Aorta (tissue), 5 donors: Measurements from ENCODE around the gene RRAS. TPM values are rescaled to one million over a fixed set of nuclear protein-coding genes. Genes with fewer than 3 reads are reported as not detected.

Experiments used
- ATAC-seq: fragments of 200-7000 bp; cut with Tn5 transposase; one replicate; pipeline ENCODE4 v1.9.1; 2022; ENCODE audit warnings: moderate library complexity; ENCODE audit not compliant: low FRiP score
- DNase-seq, 2 donors: peaks; one replicate each; pipeline ENCODE4 v3.0.0-alpha.2; 2020
- H3K27ac ChIP-seq, 2 donors: one replicate each; pipeline ENCODE4 v1.5.1; 2013; ENCODE audit warnings: low read length in 2 of 2, mild to moderate bottlenecking in 2 of 2, moderate library complexity in 2 of 2, control low read depth in 1 of 2, inconsistent platforms in 1 of 2, low read depth in 1 of 2
- H3K27me3 ChIP-seq, 2 donors: one replicate each; pipeline ENCODE4 v1.6.1; 2013; ENCODE audit warnings: control low read depth in 1 of 2, low read length in 1 of 2, mild to moderate bottlenecking in 1 of 2, moderate library complexity in 1 of 2; ENCODE audit not compliant: insufficient read depth in 2 of 2, control insufficient read depth in 1 of 2
- H3K36me3 ChIP-seq, 2 donors: one replicate each; pipeline ENCODE4 v1.6.1; 2013; ENCODE audit warnings: control low read depth in 1 of 2, low read length in 1 of 2, mild to moderate bottlenecking in 1 of 2; ENCODE audit not compliant: insufficient read depth in 2 of 2, control insufficient read depth in 1 of 2
- H3K4me1 ChIP-seq, 2 donors: one replicate each; pipeline ENCODE4 v1.6.1; 2013; ENCODE audit warnings: low read length in 2 of 2, control low read depth in 1 of 2, mild to moderate bottlenecking in 1 of 2, moderate library complexity in 1 of 2; ENCODE audit not compliant: insufficient read depth in 2 of 2, control insufficient read depth in 1 of 2
- H3K4me3 ChIP-seq, 2 donors: one replicate each; pipeline ENCODE4 v1.5.1; 2013; ENCODE audit warnings: low read length in 2 of 2, control low read depth in 1 of 2, mild to moderate bottlenecking in 1 of 2
- H3K9me3 ChIP-seq: one replicate; pipeline ENCODE4 v1.6.1; 2013; ENCODE audit warnings: mild to moderate bottlenecking, low read length; ENCODE audit not compliant: control insufficient read depth
- WGBS, 2 donors: extraction: QIAGEN DNeasy Blood & Tissue Kit; methylation state at CpG; one replicate each; pipeline ENCODE4 v1.1.7; 2013; 5-methylcytosine and 5-hydroxymethylcytosine counted together
- intact Hi-C, 2 donors: fragments of 100-400 bp; cut with DNase I; formaldehyde crosslinking; loops; one replicate each; pipeline versions ENCODE4 v1.14.2 to v1.15.0; 2022
- polyA plus RNA-seq, 2 donors: library from polyadenylated mRNA; stranded (reverse); fragments of 200-250 nt; gene quantifications; one replicate each; pipeline ENCODE4 v1.2.3, GENCODE V29; 2013
- total RNA-seq, 2 donors: library from RNA; stranded (reverse); fragmentation: NEBNext Ultra II Directional; extraction: Animal tissue kit (Norgen Biotek cat#: 25700); gene quantifications; one replicate each; pipeline ENCODE4 v1.2.1, GENCODE V29; 2021
- donor health status: healthy with polysubstance abuse.
- donor health status: Bipolar disorder and iron deficiency.
- donor health status: DM: no; HTN: no; CAD: no.
- donor health status: DM: no; HTN: no; CAD: no.
- donor health status: DM: yes; HTN: yes; CAD: no.

The RRAS gene
- total and polyA plus RNA-seq, 4 donors: 139 to 407 (median 243) TPM

DNA sequence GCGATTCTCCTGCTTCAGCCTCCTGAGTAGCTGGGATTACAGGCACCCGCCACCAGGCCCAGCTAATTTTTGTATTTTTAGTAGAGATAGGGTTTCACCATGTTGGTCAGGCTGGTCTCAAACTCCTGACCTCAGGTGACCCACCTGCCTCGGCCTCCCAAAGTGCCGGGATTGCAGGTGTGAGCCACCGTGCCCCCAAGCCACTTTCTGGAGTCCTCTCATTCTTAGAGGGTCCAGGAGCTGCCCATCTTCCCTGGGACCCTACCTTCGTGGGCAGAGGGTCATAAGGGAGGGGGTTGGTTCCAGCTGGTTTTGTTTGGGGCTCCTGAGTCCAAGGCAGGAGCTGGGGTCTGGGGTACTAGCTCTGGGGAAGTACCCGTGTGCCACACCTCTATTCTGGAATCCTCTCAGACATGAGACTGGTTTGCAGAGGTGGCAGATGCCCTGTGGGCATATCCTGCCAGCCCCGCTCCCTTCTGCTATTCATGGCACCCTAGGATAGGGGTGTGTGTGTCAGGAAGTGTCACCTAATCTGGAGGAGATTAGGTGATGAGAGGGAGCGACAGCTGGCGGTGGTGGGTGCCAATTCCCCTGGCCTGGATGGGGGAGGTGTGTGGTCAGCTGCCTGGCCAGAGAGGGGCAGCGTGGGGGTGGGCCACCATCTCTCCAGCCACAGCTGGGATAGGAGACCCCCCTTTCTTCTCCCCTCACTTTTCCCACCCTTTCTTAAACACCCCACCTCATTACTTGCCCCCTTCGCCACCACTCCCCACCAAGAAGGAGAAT is 39.2 kb upstream of the RRAS start:
- no peak overlapping the region for H3K4me3 ChIP-seq
- H3K27ac ChIP-seq: no peak overlapping the region
- 63 to 66% methylated on average over 12 of the region's 12 CpGs for WGBS, 2 donors
- no peaks in the 10 kb centered on the region for H3K4me1 ChIP-seq
- H3K27me3 ChIP-seq: no peaks in the 10 kb centered on the region
- intact Hi-C loops: loop anchor here in 1 of 2 donors (10.0 kb wide), 1 partner anchor 184 kb away; the partner anchor contains the start of gene RPS11
- H3K9me3 ChIP-seq: no peaks in the 10 kb centered on the region
- ATAC-seq: no peak
- H3K36me3 ChIP-seq: peaks cover 0 to 2% of the 10 kb centered on the region in 2 donors
- no peak for DNase-seq

- Histone ChIP-seq H3K9me3 (no peaks in the 10 kb centered on the region), H3K27me3 (no peaks in the 10 kb centered on the region), H3K27ac (peak overlapping the region in 1 of 2 donors; percentile 11), H3K36me3 (peaks cover 0 to 2% of the 10 kb centered on the region in 2 donors), H3K4me3 (peak overlapping the region; percentile 48 to 69), H3K4me1 (no peaks in the 10 kb centered on the region)
- WGBS, 2 donors: 4 to 7% methylated on average over 21 of the region's 21 CpGs
- DNase-seq: peak; percentile 80 to 91
- no peak for ATAC-seq
- intact Hi-C loops: loop anchor here in 1 of 2 donors (10.0 kb wide), 1 partner anchor 183 kb away; the partner anchor contains the start of gene RPS11
Observed at GRCh38 chr19:49677901-49678674, 38.1 kb upstream of the RRAS start.

- Histone ChIP-seq H3K4me3 (peak within 1 kb of the TSS; percentile 48 to 69), H3K27ac (peak within 1 kb of the TSS in 1 of 2 donors; percentile 72), H3K27me3 (no peaks in the 10 kb centered on the region), H3K36me3 (peaks cover 0 to 2% of the 10 kb centered on the region in 2 donors), H3K9me3 (no peaks in the 10 kb centered on the region), H3K4me1 (no peaks in the 10 kb centered on the region)
- ATAC-seq (peak; percentile 27), DNase-seq (peak in 1 of 2 donors; percentile 85)
- intact Hi-C loops: loop anchor here in 1 of 2 donors (10.0 kb wide), 1 partner anchor 183 kb away; the partner anchor contains the start of gene RPS11
- 0% methylated on average over 45 to 57 of the region's 57 CpGs for WGBS, 2 donors
Observed at GRCh38 chr19:49677231-49677900, 37.4 kb upstream of the RRAS start, which contains the start of gene PRMT1. PRMT1 (plus strand) TSS chr19:49677271; CDS start chr19:49677281, 10 bp downstream.

DNA sequence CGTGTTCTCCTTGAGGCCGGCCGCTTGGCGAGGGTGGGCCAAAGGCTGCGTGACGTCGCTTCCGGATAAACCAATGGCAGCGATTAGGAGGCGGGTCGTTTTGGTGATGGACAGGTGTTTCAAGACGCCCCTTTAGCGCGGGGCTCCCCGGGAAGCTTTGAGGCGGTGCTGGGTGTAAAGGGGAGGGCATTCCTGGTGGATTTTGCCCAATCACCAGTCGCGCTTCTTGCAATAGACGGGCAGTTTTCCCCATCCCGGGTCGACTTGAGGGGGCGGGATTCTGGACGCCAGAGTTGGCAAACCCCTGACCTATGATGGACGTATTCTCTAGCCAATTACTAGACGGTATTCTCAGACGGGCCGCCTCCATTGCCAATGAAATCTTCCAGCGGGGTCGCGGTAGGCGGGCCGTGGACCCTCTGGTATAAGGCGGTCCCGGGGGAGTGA is 36.9 kb upstream of the RRAS start:
- ATAC-seq (peak; percentile 93), DNase-seq (peak; percentile 99 to 100)
- no peaks in the 10 kb centered on the region for H3K27me3 ChIP-seq
- H3K36me3 ChIP-seq: peaks cover 0 to 1% of the 10 kb centered on the region in 2 donors
- peak overlapping the region; percentile 48 to 69 for H3K4me3 ChIP-seq
- intact Hi-C loops: loop anchor here in 1 of 2 donors (10.0 kb wide), 1 partner anchor 182 kb away; the partner anchor contains the start of gene RPS11
- peak overlapping the region in 1 of 2 donors; percentile 60 for H3K27ac ChIP-seq
- H3K4me1 ChIP-seq: no peaks in the 10 kb centered on the region
- H3K9me3 ChIP-seq: no peaks in the 10 kb centered on the region
- 0% methylated on average over 34 of the region's 34 CpGs for WGBS, 2 donors

- H3K4me1 ChIP-seq: no peaks in the 10 kb centered on the region
- 0 to 1% methylated on average over 27 of the region's 27 CpGs for WGBS, 2 donors
- intact Hi-C loops: loop anchor here in 1 of 2 donors (10.0 kb wide), 1 partner anchor 181 kb away; the partner anchor contains the start of gene RPS11
Observed at GRCh38 chr19:49676136-49676783, 36.3 kb upstream of the RRAS start.

DNA sequence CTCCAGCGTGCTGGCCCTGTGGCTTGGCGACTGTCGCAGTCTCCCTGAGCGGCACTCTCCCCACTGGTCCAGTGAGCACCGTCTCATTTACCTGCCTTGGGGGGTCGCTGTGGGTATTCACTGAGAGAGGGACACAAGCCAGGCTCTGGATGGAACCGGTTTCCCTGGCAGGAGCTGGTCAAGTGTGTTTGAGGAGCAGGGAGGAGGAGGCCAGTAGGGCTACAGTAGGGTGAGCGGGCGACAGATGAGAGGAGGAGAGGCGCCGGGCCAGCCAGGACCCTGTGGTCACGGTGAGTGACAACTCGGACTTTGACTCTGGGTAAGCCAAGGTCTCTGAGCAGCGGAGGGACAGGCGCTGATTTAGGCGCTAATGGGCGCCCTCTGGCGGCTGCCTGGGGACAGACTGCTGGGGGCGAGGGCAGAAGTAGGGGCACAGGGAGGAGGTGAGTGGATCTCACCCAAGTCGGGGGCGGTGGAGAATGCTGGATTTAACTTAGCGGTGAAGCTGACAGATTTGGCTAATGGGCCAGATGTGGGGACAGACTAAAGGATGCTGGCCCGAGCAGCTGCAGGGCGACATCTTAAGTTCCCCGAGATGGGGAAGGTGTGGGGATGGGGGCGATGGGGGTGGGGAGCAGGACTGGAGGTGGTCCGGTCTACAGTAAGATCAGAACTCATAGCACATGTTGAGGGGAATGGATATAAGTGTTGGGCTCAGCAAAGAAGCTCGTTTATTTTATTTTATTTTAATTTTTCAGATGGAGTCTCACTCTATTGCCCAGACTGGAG is 32.4 kb upstream of the RRAS start:
- ATAC-seq: no peak
- intact Hi-C loops: loop anchor here in 1 of 2 donors (10.0 kb wide), 1 partner anchor 178 kb away; the partner anchor contains the start of gene RPS11
- Histone ChIP-seq H3K27ac (no peak overlapping the region), H3K4me1 (no peaks in the 10 kb centered on the region), H3K36me3 (no peaks in the 10 kb centered on the region), H3K4me3 (no peak overlapping the region), H3K9me3 (no peaks in the 10 kb centered on the region), H3K27me3 (no peaks in the 10 kb centered on the region)
- 22 to 25% methylated on average over 27 to 28 of the region's 28 CpGs for WGBS, 2 donors
- peak; percentile 83 to 94 for DNase-seq

More at GRCh38 chr19:49676136-49676783, 36.3 kb upstream of the RRAS start:
- no peaks in the 10 kb centered on the region for H3K9me3 ChIP-seq
- DNase-seq (peak; percentile 91 to 93), ATAC-seq (peak; percentile 75)
- H3K27ac ChIP-seq: peak overlapping the region in 1 of 2 donors; percentile 72
- no peaks in the 10 kb centered on the region for H3K27me3 ChIP-seq
- no peaks in the 10 kb centered on the region for H3K36me3 ChIP-seq
- no peak overlapping the region for H3K4me3 ChIP-seq

DNA sequence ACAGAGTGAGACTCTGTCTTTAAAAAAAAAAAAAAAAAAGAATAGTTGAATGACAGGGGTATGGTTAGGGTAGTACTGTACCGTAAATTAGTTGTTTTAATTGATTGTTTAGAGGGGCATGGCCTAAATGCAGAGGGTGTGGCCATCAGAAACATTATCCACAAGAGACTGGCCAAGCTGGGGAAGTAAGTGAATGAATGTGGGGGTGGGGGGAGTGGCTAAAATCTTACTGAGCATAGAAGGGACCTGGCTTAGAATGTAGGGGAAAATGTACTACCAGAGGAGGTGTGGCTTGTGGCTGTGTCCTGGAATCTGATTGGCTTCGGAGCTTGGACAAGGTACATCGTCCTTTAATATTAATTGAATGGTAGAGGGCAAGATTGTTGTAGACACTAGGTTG is 29.6 kb upstream of the RRAS start:
- intact Hi-C loops: loop anchor here in 1 of 2 donors (5.0 kb wide), 2 partner anchors 77 to 157 kb away; partner anchors contain the start of genes FCGRT and PRR12
- WGBS, 2 donors: 87 to 89% methylated on average over 3 of the region's 3 CpGs
- Histone ChIP-seq H3K4me1 (no peaks in the 10 kb centered on the region), H3K27me3 (no peaks in the 10 kb centered on the region), H3K36me3 (no peaks in the 10 kb centered on the region), H3K4me3 (no peak overlapping the region), H3K27ac (no peak overlapping the region), H3K9me3 (no peaks in the 10 kb centered on the region)
- ATAC-seq (no peak), DNase-seq (no peak)
